HL-60/S4 (cell line): ENCODE results near the gene TCAP.
"Not testable (repeated sequence)": the region's sequence is repeated elsewhere in the genome, so short reads cannot be mapped to it uniquely, and the experiment has no call there.

Experiments
- in situ Hi-C: fragments of 300-500 bp; cut with MboI; formaldehyde crosslinking; loops from 2 replicates; pipeline ENCODE4 v1.14.3; 2022; ENCODE audit warnings: low sequenced_read_pairs

Gene TCAP

GRCh38 chr17:39677542-39678339 is 12.6 kb downstream of the TCAP start:
- in situ Hi-C loops: no loop called here

- in situ Hi-C loops: no loop called here
Measured at GRCh38 chr17:39678340-39679116, 13.4 kb downstream of the TCAP start.

- in situ Hi-C loops: loop anchor here (10.0 kb wide), 1 partner anchor 65 kb away; no protein-coding TSS in a partner anchor
Measured at GRCh38 chr17:39679521-39680192, 14.5 kb downstream of the TCAP start.

- in situ Hi-C loops: loop anchor here (10.0 kb wide), 1 partner anchor 61 kb away; no protein-coding TSS in a partner anchor
Measured at GRCh38 chr17:39683295-39683939, 18.3 kb downstream of the TCAP start.

- in situ Hi-C loops: loop anchor here (10.0 kb wide), 1 partner anchor 60 kb away; no protein-coding TSS in a partner anchor
Measured at GRCh38 chr17:39684369-39685192, 19.4 kb downstream of the TCAP start.

GRCh38 chr17:39687101-39687545 is 22.0 kb downstream of the TCAP start:
- in situ Hi-C loops: loop anchor here (10.0 kb wide), 1 partner anchor 58 kb away; no protein-coding TSS in a partner anchor

- in situ Hi-C loops: loop anchor here (10.0 kb wide), 1 partner anchor 57 kb away; no protein-coding TSS in a partner anchor
Measured at GRCh38 chr17:39687546-39688474, 22.7 kb downstream of the TCAP start, which contains the start of gene PGAP3. Gene PGAP3 (minus strand): TSS chr17:39688057. CDS start chr17:39688014, 43 bp downstream.

GRCh38 chr17:39688475-39688835 is 23.3 kb downstream of the TCAP start:
- in situ Hi-C loops: loop anchor here (10.0 kb wide), 1 partner anchor 56 kb away; no protein-coding TSS in a partner anchor

- in situ Hi-C loops: loop anchor here (10.0 kb wide), 1 partner anchor 56 kb away; no protein-coding TSS in a partner anchor
Measured at GRCh38 chr17:39688945-39689344, 23.8 kb downstream of the TCAP start.

- in situ Hi-C loops: no loop called here
Measured at GRCh38 chr17:39694593-39694992, 29.4 kb downstream of the TCAP start.

GRCh38 chr17:39695089-39695474 is 29.9 kb downstream of the TCAP start:
- in situ Hi-C loops: no loop called here

GRCh38 chr17:39696731-39697130 is 31.6 kb downstream of the TCAP start:
- in situ Hi-C loops: no loop called here

- in situ Hi-C loops: no loop called here
Measured at GRCh38 chr17:39697961-39698360, 32.8 kb downstream of the TCAP start.

- in situ Hi-C loops: not testable (repeated sequence)
Measured at GRCh38 chr17:39699157-39699817, 34.1 kb downstream of the TCAP start.

- in situ Hi-C loops: no loop called here
Measured at GRCh38 chr17:39699818-39700147, 34.6 kb downstream of the TCAP start, which contains the start of gene ERBB2. Gene ERBB2 (plus strand): TSS chr17:39700064. CDS start chr17:39700239, 175 bp downstream.

GRCh38 chr17:39700148-39700987 is 35.2 kb downstream of the TCAP start:
- in situ Hi-C loops: no loop called here
